22Rv1 (cell line): ENCODE results near the gene IFIT2.

Experiments
- ZFX ChIP-seq: fragments of 450-650 bp; IDR thresholded peaks from 2 replicates; pipeline ENCODE4 v1.6.1; 2017; ENCODE audit warnings: antibody characterized with exemption, borderline replicate concordance
- TF ChIP-seq, protein P1 (sequence below): fragments of 450-650 bp; IDR thresholded peaks from 2 replicates; pipeline ENCODE4 v1.5.1; 2017; ENCODE audit warnings: mild to moderate bottlenecking

DNA sequence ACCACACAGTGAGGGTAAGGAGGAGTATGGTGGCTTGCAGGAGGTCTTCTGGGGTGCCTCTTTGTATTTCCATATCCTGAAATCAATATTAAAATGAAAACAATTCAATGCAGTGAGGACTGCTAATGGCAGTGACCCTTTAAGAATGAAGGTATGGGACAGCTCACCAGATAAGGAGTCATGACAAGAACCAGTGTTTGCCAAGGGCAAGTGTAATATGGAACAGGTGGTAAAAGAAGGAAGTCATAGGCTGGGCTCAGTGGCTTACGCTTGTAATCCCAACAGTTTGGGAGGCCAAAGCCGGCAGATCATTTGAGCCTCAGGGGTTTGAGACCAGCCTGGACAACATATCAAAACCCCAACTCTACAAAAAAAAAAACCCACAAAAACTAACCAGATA is 30.3 kb upstream of the IFIT2 start:
- TF ChIP-seq, protein P1, sequence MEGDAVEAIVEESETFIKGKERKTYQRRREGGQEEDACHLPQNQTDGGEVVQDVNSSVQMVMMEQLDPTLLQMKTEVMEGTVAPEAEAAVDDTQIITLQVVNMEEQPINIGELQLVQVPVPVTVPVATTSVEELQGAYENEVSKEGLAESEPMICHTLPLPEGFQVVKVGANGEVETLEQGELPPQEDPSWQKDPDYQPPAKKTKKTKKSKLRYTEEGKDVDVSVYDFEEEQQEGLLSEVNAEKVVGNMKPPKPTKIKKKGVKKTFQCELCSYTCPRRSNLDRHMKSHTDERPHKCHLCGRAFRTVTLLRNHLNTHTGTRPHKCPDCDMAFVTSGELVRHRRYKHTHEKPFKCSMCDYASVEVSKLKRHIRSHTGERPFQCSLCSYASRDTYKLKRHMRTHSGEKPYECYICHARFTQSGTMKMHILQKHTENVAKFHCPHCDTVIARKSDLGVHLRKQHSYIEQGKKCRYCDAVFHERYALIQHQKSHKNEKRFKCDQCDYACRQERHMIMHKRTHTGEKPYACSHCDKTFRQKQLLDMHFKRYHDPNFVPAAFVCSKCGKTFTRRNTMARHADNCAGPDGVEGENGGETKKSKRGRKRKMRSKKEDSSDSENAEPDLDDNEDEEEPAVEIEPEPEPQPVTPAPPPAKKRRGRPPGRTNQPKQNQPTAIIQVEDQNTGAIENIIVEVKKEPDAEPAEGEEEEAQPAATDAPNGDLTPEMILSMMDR, result no peak
- no peak for TF ChIP-seq ZFX
